H9 (cell line): Measurements from ENCODE around the gene DAPK1. TPM values are rescaled to one million over a fixed set of nuclear protein-coding genes. Genes with fewer than 3 reads are reported as not detected.

Source experiments
- DNase-seq: peaks from one replicate; pipeline ENCODE4 v3.0.0-alpha.2; 2017
- H2AFZ ChIP-seq: one replicate; pipeline ENCODE4 v1.6.1; 2013; ENCODE audit warnings: mild to moderate bottlenecking, low read length, control low read depth, moderate library complexity
- H2AK5ac ChIP-seq: 2 replicates; pipeline ENCODE4 v1.6.1; 2013; ENCODE audit warnings: low read length, control low read depth, mixed read lengths; ENCODE audit not compliant: insufficient read length
- H2BK120ac ChIP-seq: one replicate; pipeline ENCODE4 v1.6.1; 2013; ENCODE audit warnings: low read depth, mild to moderate bottlenecking, low read length, control low read depth, inconsistent platforms; ENCODE audit not compliant: poor library complexity, severe bottlenecking
- H2BK12ac ChIP-seq: 2 replicates; pipeline ENCODE4 v1.6.1; 2013; ENCODE audit warnings: low read length, control low read depth, mixed read lengths, low read depth; ENCODE audit not compliant: insufficient read length
- H2BK15ac ChIP-seq: 2 replicates; pipeline ENCODE4 v1.6.1; 2013; ENCODE audit warnings: low read depth, low read length, control low read depth
- H2BK20ac ChIP-seq: one replicate; pipeline ENCODE4 v1.6.1; 2013; ENCODE audit warnings: low read depth, mild to moderate bottlenecking, low read length, control low read depth, inconsistent platforms; ENCODE audit not compliant: poor library complexity, severe bottlenecking
- H2BK5ac ChIP-seq: 2 replicates; pipeline ENCODE4 v1.6.1; 2013; ENCODE audit warnings: low read length, control low read depth, mixed read lengths; ENCODE audit not compliant: insufficient read length
- H3K14ac ChIP-seq: 2 replicates; pipeline ENCODE4 v1.6.1; 2013; ENCODE audit warnings: low read length, control low read depth; ENCODE audit not compliant: insufficient read depth
- H3K18ac ChIP-seq: 2 replicates; pipeline ENCODE4 v1.6.1; 2013; ENCODE audit warnings: low read depth, mild to moderate bottlenecking, mixed read lengths, low read length, control low read depth; ENCODE audit not compliant: insufficient read length
- H3K23ac ChIP-seq: 2 replicates; pipeline ENCODE4 v1.6.1; 2013; ENCODE audit warnings: low read length, control low read depth, mixed read lengths, low read depth; ENCODE audit not compliant: insufficient read length
- H3K23me2 ChIP-seq: 2 replicates; pipeline ENCODE4 v1.6.1; 2013; ENCODE audit warnings: low read depth, mild to moderate bottlenecking, mixed read lengths, low read length, control low read depth; ENCODE audit not compliant: insufficient read length, poor library complexity, severe bottlenecking
- H3K27ac ChIP-seq: 2 replicates; pipeline ENCODE4 v1.5.1; 2013; ENCODE audit warnings: low read length, control low read depth, mixed read lengths, low read depth; ENCODE audit not compliant: insufficient read length
- H3K27me3 ChIP-seq: 2 replicates; pipeline ENCODE4 v1.6.1; 2013; ENCODE audit warnings: low read length, control low read depth, inconsistent platforms; ENCODE audit not compliant: insufficient read depth
- H3K4ac ChIP-seq: 2 replicates; pipeline ENCODE4 v1.6.1; 2013; ENCODE audit warnings: low read depth, mild to moderate bottlenecking, control low read depth, inconsistent platforms, low read length, moderate library complexity
- H3K4me1 ChIP-seq: 2 replicates; pipeline ENCODE4 v1.6.1; 2013; ENCODE audit warnings: low read length, control low read depth, inconsistent platforms; ENCODE audit not compliant: insufficient read depth
- H3K4me2 ChIP-seq: 2 replicates; pipeline ENCODE4 v1.6.1; 2013; ENCODE audit warnings: low read length, control low read depth, mixed read lengths; ENCODE audit not compliant: insufficient read length, insufficient read depth
- H3K56ac ChIP-seq: 2 replicates; pipeline ENCODE4 v1.6.1; 2013; ENCODE audit warnings: low read depth, mild to moderate bottlenecking, mixed read lengths, low read length, control low read depth; ENCODE audit not compliant: insufficient read length
- H3K79me1 ChIP-seq: 2 replicates; pipeline ENCODE4 v1.6.1; 2013; ENCODE audit warnings: low read depth, mild to moderate bottlenecking, moderate library complexity, low read length, control low read depth, inconsistent platforms; ENCODE audit not compliant: insufficient read depth, poor library complexity, severe bottlenecking
- H3K79me2 ChIP-seq: 2 replicates; pipeline ENCODE4 v1.6.1; 2013; ENCODE audit warnings: low read length, control low read depth, inconsistent platforms; ENCODE audit not compliant: insufficient read depth
- H3K9ac ChIP-seq: 2 replicates; pipeline ENCODE4 v1.6.1; 2013; ENCODE audit warnings: low read length, control low read depth, mixed read lengths; ENCODE audit not compliant: insufficient read length; ENCODE audit errors: extremely low read depth
- H3K9me3 ChIP-seq: one replicate; pipeline ENCODE4 v1.6.1; 2013; ENCODE audit warnings: low read depth, low read length, inconsistent platforms; ENCODE audit not compliant: control insufficient read depth
- H3T11ph ChIP-seq: one replicate; pipeline ENCODE4 v1.6.1; 2013; ENCODE audit warnings: mild to moderate bottlenecking, low read length, control low read depth, inconsistent platforms
- H4K20me1 ChIP-seq: one replicate; pipeline ENCODE4 v1.6.1; 2013; ENCODE audit not compliant: control insufficient read depth, insufficient read length, insufficient read depth
- H4K5ac ChIP-seq: 2 replicates; pipeline ENCODE4 v1.6.1; 2013; ENCODE audit warnings: low read depth, mild to moderate bottlenecking, mixed read lengths, low read length, control low read depth; ENCODE audit not compliant: insufficient read length
- H4K8ac ChIP-seq: replicated peaks from 2 replicates; pipeline ENCODE4 v1.6.1; 2013; ENCODE audit warnings: low read length, control low read depth, mixed read lengths, low read depth; ENCODE audit not compliant: insufficient read length
- H4K91ac ChIP-seq: 2 replicates; pipeline ENCODE4 v1.6.1; 2013; ENCODE audit warnings: low read depth, mild to moderate bottlenecking, moderate library complexity, mixed read lengths, low read length, control low read depth; ENCODE audit not compliant: insufficient read length
- H3K27ac Mint-ChIP-seq, 3 experiments: 2 replicates in 2 of 3; 3 replicates in 1 of 3; pipeline ENCODE4 v1.8.0; 2020 to 2021; ENCODE audit warnings: mixed read lengths in 3 of 3, mild to moderate bottlenecking in 1 of 3, moderate library complexity in 1 of 3
- H3K27me3 Mint-ChIP-seq: 2 replicates; pipeline ENCODE4 v1.8.0; 2021; ENCODE audit warnings: low read depth, mild to moderate bottlenecking, moderate library complexity, mixed read lengths
- H3K36me3 Mint-ChIP-seq, 3 experiments: 2 replicates in 2 of 3; 3 replicates in 1 of 3; pipeline ENCODE4 v1.8.0; 2020 to 2021; ENCODE audit warnings: low read depth in 3 of 3, mixed read lengths in 3 of 3; ENCODE audit not compliant: insufficient read depth in 1 of 3
- H3K4me1 Mint-ChIP-seq, 2 experiments: 2 replicates each; pipeline ENCODE4 v1.8.0; 2020; ENCODE audit warnings: mixed read lengths in 2 of 2
- H3K4me3 Mint-ChIP-seq, 2 experiments: 2 replicates in 1 of 2; 3 replicates in 1 of 2; pipeline ENCODE4 v1.8.0; 2020 to 2021; ENCODE audit warnings: mild to moderate bottlenecking in 2 of 2, mixed read lengths in 2 of 2, moderate library complexity in 1 of 2
- H3K9me3 Mint-ChIP-seq, 2 experiments: 2 replicates in 1 of 2; 3 replicates in 1 of 2; pipeline ENCODE4 v1.8.0; 2020; ENCODE audit warnings: mild to moderate bottlenecking in 2 of 2, mixed read lengths in 2 of 2, moderate library complexity in 1 of 2
- CTCF ChIP-seq: fragments of 200-600 bp; sonication (generic); conservative IDR thresholded peaks from 3 replicates; pipeline ENCODE4 v1.8.0; 2021; ENCODE audit warnings: antibody characterized with exemption, mild to moderate bottlenecking
- WGBS: extraction: QIAGEN DNeasy Blood & Tissue Kit; methylation state at CpG from one replicate; pipeline ENCODE4 v1.1.7; 2013; ENCODE audit warnings: missing lambda C conversion rate, low lambda C conversion rate, mixed read lengths; ENCODE audit not compliant: insufficient read length; ENCODE audit errors: extremely low coverage; 5-methylcytosine and 5-hydroxymethylcytosine counted together
- total RNA-seq: library from RNA; stranded (reverse); gene quantifications from 2 replicates; pipeline ENCODE4 v1.2.1, GENCODE V29; 2021

Gene DAPK1
- total RNA-seq, 1 experiment from 2014 or later: 79.4 TPM

GRCh38 chr9:87516926-87517290 lies 19.2 kb downstream of the DAPK1 start:
- H2BK15ac ChIP-seq: no peak overlapping the region
- peaks cover 10 to 28% (median 26%) of the 10 kb centered on the region in 3 experiments; a peak in 6 of 7 replicates for H3K36me3 Mint-ChIP-seq
- no peak overlapping the region for H2BK5ac ChIP-seq
- H3K23me2 ChIP-seq: no peaks in the 10 kb centered on the region
- no peak overlapping the region for H3K56ac ChIP-seq
- H2AK5ac ChIP-seq: no peak overlapping the region
- H4K91ac ChIP-seq: no peak overlapping the region
- H3K18ac ChIP-seq: no peak overlapping the region
- peaks cover 2% of the 10 kb centered on the region for H3K79me1 ChIP-seq
- H3K27ac Mint-ChIP-seq: no peak overlapping the region; a peak in 2 of 7 replicates
- H3T11ph ChIP-seq: no peak overlapping the region
- no peaks in the 10 kb centered on the region for H3K27me3 Mint-ChIP-seq
- H3K4ac ChIP-seq: no peak overlapping the region
- H2BK20ac ChIP-seq: no peak overlapping the region
- no peak overlapping the region for H3K4me3 Mint-ChIP-seq
- no peak for TF ChIP-seq CTCF
- no peak overlapping the region for H3K27ac ChIP-seq
- H2BK12ac ChIP-seq: no peak overlapping the region
- H4K5ac ChIP-seq: no peak overlapping the region
- WGBS: no CpG with 5 or more reads among the region's 3 CpGs
- no peak overlapping the region for H2BK120ac ChIP-seq
- no peaks in the 10 kb centered on the region for H3K27me3 ChIP-seq
- no peak overlapping the region for H2AFZ ChIP-seq
- no peaks in the 10 kb centered on the region for H4K20me1 ChIP-seq
- no peaks in the 10 kb centered on the region; a peak in 1 of 5 replicates for H3K9me3 Mint-ChIP-seq
- H3K9me3 ChIP-seq: no peaks in the 10 kb centered on the region
- H3K4me1 ChIP-seq: peaks cover 24% of the 10 kb centered on the region; the same call in 1 of the 2 replicates
- H3K4me1 Mint-ChIP-seq: peaks cover 57 to 63% of the 10 kb centered on the region in 2 experiments
- DNase-seq: no peak
- H4K8ac ChIP-seq: no peak overlapping the region
- peaks cover 5% of the 10 kb centered on the region; the same call in 1 of the 2 replicates for H3K79me2 ChIP-seq
- no peak overlapping the region for H3K23ac ChIP-seq
- H3K9ac ChIP-seq: no peak overlapping the region
- H3K14ac ChIP-seq: no peak overlapping the region
- no peak overlapping the region for H3K4me2 ChIP-seq
